GM21723 (cell line): ENCODE data around the gene TMEM178B.
"Not testable (repeated sequence)": the region's sequence is repeated elsewhere in the genome, so short reads cannot be mapped to it uniquely, and the experiment has no call there.

Experiments used
- ATAC-seq: cut with Tn5 transposase; IDR thresholded peaks from one replicate; pipeline ENCODE4 v1.9.1; 2021; ENCODE audit warnings: mild to moderate bottlenecking, moderate library complexity; ENCODE audit not compliant: unreplicated experiment

Gene TMEM178B

DNA sequence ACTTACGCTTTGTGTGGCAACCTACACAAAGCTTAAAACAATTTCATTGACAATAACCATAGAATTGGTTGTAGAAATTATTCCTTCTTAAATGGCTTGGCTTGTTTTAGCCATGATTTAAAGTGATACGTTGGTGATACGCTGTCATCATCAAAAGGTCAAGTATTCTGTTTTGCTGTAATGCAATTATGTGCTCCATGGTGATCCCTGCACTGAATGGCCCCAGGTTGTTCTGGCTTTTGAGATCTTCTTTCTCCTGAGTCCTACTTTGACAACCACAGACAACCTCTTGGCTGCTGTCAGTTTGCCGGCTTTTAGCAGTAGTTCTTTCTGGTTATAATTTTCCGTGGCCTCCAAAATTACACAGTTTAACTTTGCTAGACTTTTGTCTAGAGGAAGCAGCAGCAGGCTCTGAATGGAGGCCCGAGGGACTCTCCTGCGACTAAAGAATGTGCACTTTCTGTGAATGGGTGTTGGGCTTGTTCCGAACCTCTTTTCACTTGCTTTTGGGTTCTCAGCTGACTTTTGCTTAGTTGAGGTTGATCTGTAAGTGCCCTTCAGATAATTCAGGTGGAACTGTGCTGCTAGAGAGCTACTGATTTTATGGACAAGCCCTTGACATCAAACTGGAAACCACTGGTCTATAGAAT is 104.7 kb downstream of the TMEM178B start:
- ATAC-seq, result no peak

DNA sequence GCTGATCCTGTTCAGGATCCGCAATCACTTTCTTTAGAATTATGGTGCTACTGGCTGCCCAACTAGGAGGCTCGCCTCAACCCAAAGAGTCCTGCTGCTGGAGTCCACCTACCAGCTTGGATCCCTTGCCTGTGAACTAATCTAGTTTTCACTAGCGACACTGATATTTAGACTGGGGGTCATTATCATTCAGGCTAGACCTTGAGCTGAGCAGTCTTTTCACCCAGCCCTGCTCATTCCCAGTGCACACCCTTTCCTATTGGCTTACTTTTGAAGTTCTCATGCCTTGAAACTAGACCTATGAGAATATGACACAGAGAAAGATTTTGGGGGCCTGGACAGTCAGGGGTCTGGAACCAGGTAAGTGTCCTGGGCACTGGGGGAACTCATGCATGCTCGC is 107.9 kb downstream of the TMEM178B start:
- no peak for ATAC-seq

DNA sequence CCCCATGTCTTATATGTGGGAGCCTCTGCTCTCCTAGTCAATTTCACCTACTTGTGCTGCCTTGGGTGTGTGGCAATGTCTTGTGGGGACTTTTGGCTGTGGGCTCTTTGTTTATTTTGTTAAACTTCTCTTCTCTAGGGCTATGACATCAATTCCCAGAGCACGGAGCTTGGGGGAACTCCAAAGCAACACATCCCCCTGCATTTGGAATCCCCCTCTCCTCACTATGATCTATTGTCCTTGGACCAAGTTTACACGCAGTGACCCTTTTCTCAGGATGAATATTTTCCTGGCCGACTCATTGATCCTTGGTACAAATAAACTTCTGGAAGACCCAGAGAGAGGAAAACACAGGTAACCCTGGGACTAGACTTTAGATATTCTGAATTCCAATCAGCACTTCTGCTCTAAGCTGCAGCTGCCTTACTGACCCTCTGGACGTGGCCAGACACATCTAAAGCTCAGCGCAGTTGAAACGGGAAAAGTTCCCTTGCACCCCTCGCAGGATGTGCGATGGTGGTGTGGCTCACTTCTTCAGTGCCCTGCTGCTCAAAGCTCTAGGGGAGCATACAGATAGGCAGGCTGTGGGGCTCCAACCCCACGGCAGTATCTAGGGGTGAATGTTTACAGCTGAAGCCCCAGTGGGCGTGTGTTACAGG is 110.8 kb downstream of the TMEM178B start:
- ATAC-seq, result no peak

DNA sequence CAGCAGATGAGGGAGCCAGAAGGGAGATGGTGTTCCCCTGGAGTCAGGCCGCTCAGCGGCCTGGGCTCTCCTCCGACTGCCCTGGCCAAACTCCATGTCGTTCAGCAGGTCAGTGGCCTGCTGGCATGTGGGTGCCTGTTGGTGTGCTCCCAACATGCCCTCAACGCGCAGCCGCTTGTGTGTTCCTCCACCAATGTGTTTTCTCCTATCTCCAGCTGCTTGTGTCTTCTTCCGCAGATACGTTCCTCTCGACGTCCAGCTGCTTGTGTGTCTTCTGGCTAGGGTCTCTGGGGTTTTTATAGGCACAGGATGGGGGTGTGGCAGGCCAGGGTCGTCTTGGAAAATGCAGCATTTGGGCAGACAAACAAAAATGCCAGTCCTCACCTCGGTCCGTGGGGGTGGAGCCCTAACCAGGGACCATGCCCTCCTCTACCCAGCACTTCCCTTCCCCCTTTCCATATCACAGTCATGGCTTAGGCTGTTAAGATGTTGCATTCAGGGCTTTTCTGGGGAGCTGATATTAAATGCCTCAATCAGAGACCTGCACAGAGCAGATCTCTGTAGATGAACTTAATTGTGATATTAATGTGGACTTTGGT is 111.6 kb downstream of the TMEM178B start:
- ATAC-seq, result no peak

DNA sequence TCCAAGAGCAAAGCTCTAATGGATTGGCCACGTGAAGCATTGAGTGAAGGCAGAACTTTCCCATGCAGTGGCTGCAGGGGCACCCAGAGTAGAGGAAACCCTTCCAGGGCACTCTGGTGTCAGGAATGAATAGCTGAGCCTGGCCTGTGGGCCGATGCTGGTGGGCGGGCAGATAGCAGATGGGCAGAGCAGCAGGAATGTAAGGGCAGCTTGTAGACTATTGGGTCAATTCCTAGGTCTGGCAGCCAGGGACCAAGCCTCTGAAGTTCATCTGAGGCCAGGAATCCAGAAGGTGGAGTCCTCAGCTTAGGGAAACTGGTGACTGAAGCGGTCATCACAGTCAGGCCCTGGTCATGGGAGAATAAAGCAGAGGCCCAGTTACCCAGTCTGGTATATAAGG is 115.4 kb downstream of the TMEM178B start:
- ATAC-seq, result no peak

DNA sequence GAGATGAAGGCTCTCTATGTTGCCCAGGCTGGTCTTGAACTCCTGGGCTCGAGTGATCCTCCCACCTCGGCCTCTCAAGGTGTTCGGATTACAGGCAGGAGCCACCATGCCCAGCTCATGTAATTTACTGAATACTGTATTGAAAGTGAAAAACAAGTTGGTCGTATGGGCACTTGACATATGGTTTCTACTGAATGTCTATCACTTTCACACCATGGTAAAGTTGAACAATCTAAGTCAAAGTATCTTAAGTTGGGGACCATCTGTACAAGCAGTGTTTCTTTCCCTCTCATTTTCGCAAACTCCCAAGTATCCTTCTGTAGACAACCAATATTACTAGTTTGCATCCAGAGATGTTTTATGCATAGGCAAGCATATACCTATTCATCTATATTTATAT is 116.6 kb downstream of the TMEM178B start:
- ATAC-seq, result no peak

DNA sequence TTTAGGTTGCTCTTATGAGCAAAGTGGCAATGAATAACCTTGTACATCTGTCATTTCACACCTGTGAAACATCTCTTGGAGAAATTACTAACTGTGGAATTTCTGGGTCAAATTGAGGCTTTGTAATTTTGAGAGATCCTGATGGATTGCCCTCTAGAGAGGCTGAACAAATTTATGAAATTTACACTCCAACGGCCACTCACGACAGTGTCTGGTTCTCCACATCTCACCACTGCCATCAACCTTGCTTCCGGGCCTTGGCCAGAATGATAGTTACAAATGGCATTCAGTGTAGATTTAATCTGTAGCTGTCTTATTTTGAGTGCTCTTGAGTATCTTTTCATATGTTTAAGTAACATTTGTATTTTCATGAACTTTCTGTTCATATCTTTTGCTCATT is 117.4 kb downstream of the TMEM178B start:
- ATAC-seq, result no peak

DNA sequence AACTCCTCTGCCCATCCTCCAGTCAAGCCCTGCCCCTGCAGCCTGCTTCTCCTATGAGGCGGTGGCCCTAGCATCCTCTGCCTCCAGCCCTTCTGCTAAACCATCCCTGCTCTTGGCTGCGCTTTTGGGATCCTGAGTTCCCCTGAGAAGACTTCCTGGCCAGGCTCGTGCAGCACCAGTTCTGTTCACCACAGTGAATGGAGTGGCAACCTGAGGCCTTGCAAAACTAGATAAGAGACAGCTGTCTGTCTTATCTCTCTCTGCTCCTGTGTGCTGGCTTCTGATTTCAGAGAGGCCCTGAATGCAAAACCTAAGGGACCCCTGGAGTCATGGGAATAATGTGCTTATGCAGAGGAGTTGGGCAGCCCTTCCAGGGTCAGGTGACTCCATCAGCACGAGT is 119.2 kb downstream of the TMEM178B start:
- no peak for ATAC-seq

DNA sequence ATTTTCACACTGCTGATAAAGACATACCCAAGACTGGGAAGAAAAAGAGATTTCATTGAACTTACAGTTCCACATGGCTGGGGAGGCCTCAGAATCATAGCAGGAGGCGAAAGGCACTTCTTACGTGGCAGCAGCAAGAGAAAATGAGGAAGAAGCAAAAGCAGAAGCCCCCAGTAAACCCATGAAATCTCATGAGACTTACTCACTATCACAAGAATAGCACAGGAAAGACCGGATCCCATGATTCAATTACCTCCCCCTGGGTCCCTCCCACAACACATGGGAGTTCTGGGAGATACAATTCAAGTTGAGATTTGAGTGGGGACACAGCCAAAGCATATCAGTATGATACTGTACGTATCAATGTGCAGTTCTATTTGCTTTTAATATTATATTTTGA is 121.9 kb downstream of the TMEM178B start:
- not testable (repeated sequence) for ATAC-seq

DNA sequence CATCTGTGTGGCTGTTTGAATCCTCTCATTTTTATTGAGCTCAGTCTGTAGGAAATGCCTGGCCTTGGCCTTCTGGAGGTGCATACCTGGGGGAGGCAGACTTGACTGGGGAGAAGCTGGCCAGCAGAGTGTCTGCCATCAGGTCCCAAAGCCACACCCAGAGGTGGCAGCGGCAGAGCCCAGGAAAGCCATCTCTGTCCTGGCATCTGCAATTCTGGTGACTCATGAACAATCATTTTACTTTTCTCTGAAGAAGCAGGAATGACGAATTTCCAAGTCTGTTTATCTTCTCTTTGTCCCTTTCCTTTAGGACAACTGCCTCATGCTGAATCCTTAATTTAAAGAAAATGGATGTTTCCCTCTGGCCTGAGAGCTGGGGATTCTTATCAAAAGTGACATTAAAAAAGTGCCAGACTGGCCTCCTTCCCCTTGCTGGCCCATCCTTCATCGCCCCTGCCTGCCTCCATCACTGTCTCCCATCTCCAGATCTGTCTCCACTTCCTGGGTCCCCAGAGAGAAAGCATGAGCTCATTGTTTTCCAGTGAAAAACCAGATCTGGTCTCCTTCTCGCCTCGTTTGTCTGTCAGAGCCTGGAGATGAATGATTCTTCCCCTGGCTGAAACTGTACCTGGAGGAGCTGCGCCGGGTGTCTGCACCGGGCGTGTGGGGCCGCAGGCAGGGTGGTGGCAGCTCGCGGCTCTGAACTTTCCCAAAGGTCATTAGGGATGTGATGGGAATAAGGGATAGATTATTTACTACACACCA is 124.5 kb downstream of the TMEM178B start:
- ATAC-seq, result no peak

DNA sequence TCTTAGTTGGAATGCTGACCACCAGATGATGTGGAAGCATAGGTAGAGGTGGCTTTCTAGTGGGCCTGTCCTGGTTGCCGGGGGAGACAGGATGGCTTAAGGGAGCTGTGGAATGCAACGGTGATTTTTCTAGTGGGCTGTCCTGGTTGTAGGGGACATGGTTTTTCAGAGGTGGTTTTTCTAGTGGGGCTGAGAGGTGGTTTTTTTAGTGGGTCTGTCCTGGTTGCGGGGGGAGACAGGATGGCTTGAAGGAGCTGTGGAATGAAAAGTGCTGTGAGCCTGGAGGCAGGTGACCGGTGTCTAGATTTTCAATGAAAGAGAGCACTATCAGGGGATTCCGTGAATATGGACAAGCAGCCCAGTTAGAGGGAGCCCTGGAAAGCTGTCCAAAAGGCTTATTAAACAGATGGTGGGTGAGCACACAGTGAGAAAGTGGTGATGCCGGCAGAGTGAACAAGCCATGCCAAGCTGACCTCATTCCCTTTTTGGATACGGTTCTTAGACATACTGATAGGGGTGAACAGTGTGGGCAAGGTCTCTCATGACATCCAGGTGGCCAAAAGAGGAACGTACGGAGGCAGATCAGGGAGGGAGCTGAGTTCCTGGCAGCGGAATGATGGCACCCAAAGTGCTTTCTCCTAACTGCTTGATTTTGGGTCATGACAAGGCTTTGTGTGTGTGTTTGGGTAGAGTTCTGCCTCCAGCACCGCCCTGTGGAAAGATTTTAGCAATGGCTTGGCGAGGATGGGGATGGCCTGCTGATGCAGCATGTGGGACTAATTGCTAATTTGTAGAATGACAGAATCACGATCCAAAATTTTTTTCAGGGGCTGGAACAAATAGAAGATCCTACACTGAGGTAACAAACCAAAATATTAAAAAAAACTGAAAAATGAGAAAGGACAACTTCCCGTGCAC is 126.6 kb downstream of the TMEM178B start:
- ATAC-seq, result no peak

DNA sequence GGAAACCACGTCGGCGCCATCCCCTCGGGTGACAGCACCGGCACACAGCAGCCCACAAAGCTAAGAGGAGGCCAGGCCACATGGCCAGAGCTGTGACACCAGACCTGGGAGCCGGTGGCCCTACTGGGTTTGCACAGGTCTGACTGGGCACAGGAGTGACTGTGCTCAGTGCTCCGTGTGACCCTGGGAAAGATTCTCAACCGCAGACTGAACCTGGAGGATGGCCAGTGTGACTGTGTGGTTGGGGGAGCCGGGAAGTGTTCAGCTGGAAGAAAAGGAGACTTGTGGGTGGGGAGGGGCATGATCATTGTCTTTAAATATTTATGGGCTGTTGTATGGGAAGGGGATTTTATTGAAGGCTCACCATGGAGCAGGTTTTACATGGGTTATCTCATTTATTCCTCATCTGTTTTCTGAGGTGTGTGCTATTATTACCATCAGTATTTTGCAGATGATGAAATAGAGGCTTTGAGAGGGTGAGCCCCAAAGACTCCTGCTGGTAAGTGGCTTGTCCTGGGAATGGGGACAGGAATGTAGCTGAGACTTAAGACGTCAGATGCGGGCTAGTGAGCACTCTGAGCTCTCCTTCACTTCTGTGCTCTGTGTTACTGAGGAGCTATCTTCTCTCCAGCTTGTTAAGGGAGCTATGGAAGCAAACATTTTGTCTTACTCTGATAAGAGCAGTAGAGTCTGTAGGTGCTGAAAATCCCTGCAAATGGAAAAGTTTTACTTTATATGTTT is 127.5 kb downstream of the TMEM178B start:
- ATAC-seq, result no peak

DNA sequence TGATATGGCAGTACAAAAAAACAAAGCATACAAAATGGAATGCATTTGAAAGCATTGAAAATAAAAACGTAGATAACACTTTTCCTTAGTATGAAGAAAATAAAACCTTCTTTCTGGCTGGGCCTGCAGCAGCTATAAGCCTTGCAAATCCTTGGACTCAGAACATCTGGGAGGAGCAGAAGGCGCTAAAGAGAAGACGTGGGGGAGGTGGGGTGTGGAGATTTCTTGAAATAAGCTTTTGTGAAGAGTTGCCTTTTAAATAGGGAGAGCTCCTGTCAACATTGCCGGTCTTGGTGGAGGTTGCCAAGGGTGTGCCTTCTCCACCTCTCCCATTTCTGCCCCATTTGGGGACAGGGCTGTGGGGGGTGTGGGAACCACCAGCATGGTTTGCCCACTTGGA is 128.7 kb downstream of the TMEM178B start:
- ATAC-seq, result no peak

DNA sequence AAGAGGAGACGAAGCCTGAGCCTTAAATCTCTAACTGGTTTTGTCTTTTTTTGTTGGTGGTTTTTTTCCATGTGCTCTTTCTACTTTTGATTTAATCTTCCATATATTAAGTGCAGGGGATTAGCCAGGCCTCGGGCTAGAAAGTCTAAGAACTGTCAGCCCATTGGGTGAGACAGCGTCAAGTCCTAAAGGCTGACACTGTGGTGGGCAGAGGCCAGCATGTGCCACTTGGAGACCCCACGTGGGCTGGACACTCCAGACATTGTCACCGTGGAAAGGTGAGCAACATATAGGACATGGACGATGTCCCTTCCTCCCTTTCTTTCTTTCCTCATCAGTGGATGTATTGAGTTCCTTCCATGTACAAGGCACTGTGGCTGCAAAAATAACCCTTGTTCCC is 129.3 kb downstream of the TMEM178B start:
- no peak for ATAC-seq

DNA sequence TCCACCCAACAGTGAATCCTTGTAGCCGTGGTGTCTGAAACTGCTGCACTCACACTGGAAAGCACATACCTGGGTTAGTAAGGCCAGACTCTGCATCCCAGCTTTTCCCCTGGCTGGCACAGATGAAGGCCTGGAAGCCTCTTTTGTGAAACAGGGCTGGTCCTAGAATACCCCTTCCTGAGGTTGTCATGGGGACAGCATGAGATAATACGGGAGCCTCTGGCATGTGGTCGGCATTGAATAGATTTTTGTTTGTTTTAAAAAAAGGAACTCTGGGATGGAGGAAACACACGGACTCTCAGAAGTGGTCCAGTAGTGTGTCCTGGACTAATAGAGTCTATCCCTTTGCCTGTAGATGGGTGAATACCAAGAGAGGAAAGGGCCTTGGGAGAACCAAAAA is 129.7 kb downstream of the TMEM178B start:
- no peak for ATAC-seq

DNA sequence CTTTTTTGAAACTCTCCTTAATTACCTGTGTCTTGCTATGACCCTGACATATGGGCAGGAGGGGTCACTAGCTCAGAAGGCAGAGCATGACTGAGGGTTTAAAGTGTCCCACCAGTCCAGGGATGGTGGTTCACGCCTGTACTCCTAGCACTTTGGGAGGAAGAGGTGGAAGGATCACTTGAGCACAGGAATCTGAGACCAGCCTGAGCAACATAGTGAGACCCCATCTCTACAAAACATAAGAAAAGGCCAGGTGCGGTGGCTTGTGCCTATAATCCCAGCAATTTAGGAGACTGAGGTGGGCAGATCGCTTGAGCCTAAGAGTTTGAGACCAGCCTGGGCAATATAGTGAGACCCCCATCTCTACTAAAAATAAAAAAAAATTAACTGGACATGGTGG is 133.8 kb downstream of the TMEM178B start:
- no peak for ATAC-seq

DNA sequence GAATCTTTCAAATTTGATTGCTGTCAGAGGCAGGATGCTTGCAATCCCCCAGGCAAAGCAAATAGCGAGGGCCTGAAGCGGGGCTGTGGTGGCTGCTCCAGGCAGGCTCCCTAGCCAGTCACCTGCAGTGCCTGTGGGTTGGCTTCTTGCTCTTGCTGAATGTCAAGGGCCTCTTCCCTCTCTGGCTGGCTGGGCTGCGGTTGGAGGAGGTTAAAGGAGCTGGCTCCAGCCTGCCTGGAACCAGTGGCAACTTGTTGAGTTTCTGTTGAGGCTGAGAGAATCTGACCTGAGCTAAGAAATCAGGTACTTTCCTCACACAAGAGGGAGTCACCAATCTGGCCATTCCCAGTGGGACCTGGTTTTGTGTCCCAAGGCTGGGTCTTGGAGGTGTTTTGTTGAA is 134.7 kb downstream of the TMEM178B start:
- ATAC-seq, result no peak

DNA sequence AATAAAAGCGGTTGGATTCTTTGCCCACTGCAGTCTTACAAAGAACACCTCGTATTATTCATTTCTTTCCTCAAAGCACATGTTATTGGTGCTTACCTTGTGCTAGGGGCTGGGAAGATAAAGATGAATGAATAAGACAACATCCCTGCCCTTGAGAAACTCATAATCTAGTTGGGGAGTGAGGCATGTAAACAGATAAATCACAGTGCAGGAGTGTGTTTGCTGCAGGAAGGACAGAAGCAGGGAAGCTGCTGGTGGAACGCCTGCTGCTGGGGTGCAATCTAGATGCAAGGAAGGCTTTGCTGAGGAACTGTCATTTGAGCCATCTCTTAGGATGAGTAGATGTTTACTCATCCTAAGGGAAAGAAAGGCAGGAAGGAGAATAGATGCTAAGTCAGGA is 135.6 kb downstream of the TMEM178B start:
- ATAC-seq, result no peak

DNA sequence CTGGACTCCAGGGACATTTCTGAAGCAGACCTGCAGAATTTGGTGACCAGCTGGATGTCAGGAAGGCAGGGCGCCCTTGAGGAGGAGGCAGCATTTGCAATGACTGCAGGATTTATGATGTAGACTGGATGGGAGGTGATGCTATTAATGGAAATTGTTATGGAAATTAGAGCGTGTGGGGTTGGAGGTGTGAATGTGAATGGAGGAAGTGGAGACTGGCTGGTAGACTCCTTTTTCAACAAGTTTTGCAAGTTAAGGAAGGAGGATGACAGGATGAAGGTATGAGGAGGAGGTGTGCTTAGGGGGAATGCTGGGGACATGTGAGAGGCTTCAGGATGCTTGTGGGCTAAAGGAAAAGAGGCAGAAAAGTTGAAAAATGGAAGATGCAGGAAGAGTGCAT is 137.0 kb downstream of the TMEM178B start:
- no peak for ATAC-seq

DNA sequence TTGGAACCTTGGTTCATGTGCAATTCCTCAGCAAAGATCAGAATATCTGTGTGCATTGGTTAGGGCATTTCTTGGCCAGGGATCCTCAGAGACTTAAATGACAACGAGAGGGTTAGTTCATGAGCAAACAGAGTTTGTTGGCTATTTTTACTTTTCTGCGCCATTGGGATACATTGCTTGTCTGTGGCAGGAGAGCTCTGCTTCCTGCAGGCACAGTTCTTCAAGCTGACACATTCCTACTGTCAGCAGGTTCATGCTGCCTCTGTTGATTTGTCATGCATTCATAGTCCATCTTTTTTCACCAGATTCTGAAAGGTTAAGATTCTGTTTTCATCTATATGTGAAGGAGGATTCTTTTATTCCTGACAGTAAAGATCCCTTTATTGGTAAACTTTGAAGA is 139.4 kb downstream of the TMEM178B start:
- no peak for ATAC-seq
